Activated naive CD8-positive, alpha-beta T cell treated with anti-CD3 and anti-CD28 coated beads, Interleukin-2, amount 10 ng/mL, durations not matched to agents 7 days and 5 days (primary cell): Measurements from ENCODE around the gene AIM2. TPM values are rescaled to one million over a fixed set of nuclear protein-coding genes. Genes with fewer than 3 reads are reported as not detected.

Source experiments
- ATAC-seq: fragments of 150-1000 bp; cut with Tn5 transposase; one replicate; pipeline ENCODE4 v1.10.0; 2021; ENCODE audit warnings: low read depth, moderate library complexity
- POLR2A ChIA-PET: fragments of 350-600 bp; sonication (Branson Sonifier 250); formaldehyde crosslinking; loops from one replicate; lab custom pipeline; 2021; ENCODE audit warnings: antibody characterized with exemption; lab: Charles Lee
- DNase-seq: peaks from one replicate; pipeline ENCODE4 v3.0.0; 2021
- H3K27ac Mint-ChIP-seq: one replicate; pipeline ENCODE4 v1.8.0; 2022; ENCODE audit warnings: mild to moderate bottlenecking, mixed read lengths
- H3K27me3 Mint-ChIP-seq: one replicate; pipeline ENCODE4 v1.8.0; 2022; ENCODE audit warnings: mild to moderate bottlenecking, moderate library complexity, mixed read lengths
- H3K36me3 Mint-ChIP-seq: one replicate; pipeline ENCODE4 v1.8.0; 2021; ENCODE audit warnings: mild to moderate bottlenecking, mixed read lengths
- H3K4me1 Mint-ChIP-seq: one replicate; pipeline ENCODE4 v1.8.0; 2021; ENCODE audit warnings: mixed read lengths
- H3K4me3 Mint-ChIP-seq: one replicate; pipeline ENCODE4 v1.8.0; 2022; ENCODE audit warnings: mild to moderate bottlenecking, moderate library complexity, mixed read lengths
- H3K9me3 Mint-ChIP-seq: one replicate; pipeline ENCODE4 v1.8.0; 2021; ENCODE audit warnings: mixed read lengths
- total RNA-seq, 2 experiments: library from RNA; stranded (reverse); gene quantifications; one replicate each; pipeline ENCODE4 v1.2.3, GENCODE V29; 2021

AIM2 gene
- total RNA-seq, 2 experiments from 2014 or later: 3.0 to 4.4 TPM

DNA sequence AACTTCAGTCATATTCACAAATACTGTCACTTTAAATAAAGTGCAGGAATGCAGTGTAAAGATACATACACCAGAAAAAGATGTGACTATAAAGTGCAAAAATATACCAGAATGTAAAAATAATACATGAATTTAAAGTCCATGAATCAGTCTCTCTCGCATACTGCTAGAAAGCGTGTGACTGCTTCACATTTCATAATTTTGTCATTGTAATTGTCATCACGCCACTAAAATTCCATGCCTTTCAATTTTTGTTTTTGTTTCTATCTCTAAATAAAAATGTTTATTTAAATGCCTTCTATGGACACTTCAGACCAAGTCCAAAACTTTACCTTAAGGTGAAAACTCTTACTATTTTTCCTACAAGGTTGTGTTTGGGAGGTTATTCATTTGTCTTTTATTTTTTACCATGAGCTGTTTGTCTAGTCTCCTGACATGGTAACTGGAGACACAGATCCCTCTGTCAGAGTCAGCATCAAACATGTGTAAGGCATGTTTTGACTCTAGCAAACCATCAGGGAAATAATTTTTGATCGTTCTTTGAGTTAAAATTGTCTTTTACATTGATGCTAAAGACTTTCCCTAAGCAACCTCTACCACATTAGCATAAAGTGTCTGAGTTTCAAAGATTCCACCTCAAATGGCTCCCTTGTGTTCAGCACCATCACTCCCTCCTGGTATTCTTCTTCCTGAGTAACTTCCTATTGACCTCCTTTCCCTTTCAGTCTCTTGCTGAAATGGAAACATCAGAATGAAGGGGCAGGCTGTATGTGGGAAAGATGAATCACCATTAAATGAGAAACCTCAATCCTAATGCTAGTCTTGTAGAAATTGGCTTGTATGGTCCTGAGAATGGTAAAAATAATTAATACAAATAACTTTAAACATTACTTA is 14.0 kb upstream of the AIM2 start:
- Mint-ChIP-seq H3K27me3 (peaks cover 3% of the 10 kb centered on the region), H3K4me3 (no peak overlapping the region), H3K36me3 (no peaks in the 10 kb centered on the region), H3K4me1 (peaks cover 21% of the 10 kb centered on the region), H3K9me3 (no peaks in the 10 kb centered on the region), H3K27ac (no peak overlapping the region)
- ATAC-seq (no peak), DNase-seq (no peak)
- POLR2A ChIA-PET: interaction anchor here (0.7 kb wide), 1 partner anchor 14 kb away, joined by 3 read pairs; the partner anchor contains the start of gene AIM2

GRCh38 chr1:159089184-159089791 is 12.7 kb upstream of the AIM2 start:
- Mint-ChIP-seq H3K4me1 (peaks cover 21% of the 10 kb centered on the region), H3K36me3 (no peaks in the 10 kb centered on the region), H3K27me3 (peaks cover 3% of the 10 kb centered on the region), H3K9me3 (no peaks in the 10 kb centered on the region), H3K27ac (no peak overlapping the region), H3K4me3 (no peak overlapping the region)
- DNase-seq (no peak), ATAC-seq (no peak)
- POLR2A ChIA-PET: interaction anchor here (0.7 to 0.8 kb wide), 2 partner anchors 12 to 13 kb away, joined by 3 read pairs; partner anchors contain the start of gene AIM2

DNA sequence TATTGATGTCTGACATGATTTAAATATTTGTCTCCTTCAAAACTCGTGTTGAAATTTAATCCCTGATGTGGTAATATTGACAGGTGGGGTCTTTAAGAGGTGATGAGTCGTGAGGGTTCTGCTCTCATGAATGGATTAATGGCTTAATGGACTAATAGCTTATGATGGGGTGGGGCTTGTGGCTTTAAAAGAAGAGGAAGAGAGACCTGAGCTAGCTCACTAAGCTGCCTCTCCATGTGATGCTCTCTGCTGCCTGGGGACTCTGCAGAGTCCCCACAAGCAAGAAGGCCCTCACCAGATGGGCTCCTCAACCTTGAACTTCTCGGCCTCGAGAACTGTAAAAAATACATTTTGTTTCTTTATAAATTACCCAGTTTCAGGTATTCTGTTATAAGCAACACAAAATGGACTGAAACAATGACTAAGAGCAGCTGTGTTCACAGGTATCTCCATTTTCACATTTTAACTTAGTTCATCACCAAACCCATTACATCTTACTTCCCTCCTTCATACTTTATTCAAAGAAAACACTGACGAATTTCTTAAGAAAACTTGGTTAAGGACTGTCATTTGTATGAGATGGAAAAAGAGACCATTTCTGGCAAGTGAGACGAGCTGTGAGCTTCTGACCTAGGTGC is 12.1 kb upstream of the AIM2 start:
- POLR2A ChIA-PET: interaction anchor here (0.8 kb wide), 1 partner anchor 11 kb away, joined by 3 read pairs; no protein-coding TSS in a partner anchor
- Mint-ChIP-seq H3K27ac (no peak overlapping the region), H3K4me1 (peaks cover 23% of the 10 kb centered on the region), H3K27me3 (peaks cover 3% of the 10 kb centered on the region), H3K4me3 (no peak overlapping the region), H3K36me3 (no peaks in the 10 kb centered on the region), H3K9me3 (no peaks in the 10 kb centered on the region)
- ATAC-seq: no peak
- DNase-seq: no peak

GRCh38 chr1:159088050-159088449 is 11.5 kb upstream of the AIM2 start:
- no peak overlapping the region for H3K4me3 Mint-ChIP-seq
- no peaks in the 10 kb centered on the region for H3K9me3 Mint-ChIP-seq
- no peak for DNase-seq
- H3K36me3 Mint-ChIP-seq: no peaks in the 10 kb centered on the region
- no peak for ATAC-seq
- H3K4me1 Mint-ChIP-seq: peaks cover 23% of the 10 kb centered on the region
- H3K27ac Mint-ChIP-seq: no peak overlapping the region
- H3K27me3 Mint-ChIP-seq: peaks cover 5% of the 10 kb centered on the region
- POLR2A ChIA-PET: no interaction called here

- Mint-ChIP-seq H3K4me3 (no peak overlapping the region), H3K27me3 (peaks cover 16% of the 10 kb centered on the region)
- POLR2A ChIA-PET: no interaction called here
Observed at GRCh38 chr1:159084867-159085266, 8.3 kb upstream of the AIM2 start.

GRCh38 chr1:159084152-159084551 is 7.6 kb upstream of the AIM2 start:
- ATAC-seq (no peak), DNase-seq (no peak)
- H3K4me1 Mint-ChIP-seq: peaks cover 7% of the 10 kb centered on the region
- POLR2A ChIA-PET: no interaction called here
- H3K27ac Mint-ChIP-seq: no peak overlapping the region
- H3K36me3 Mint-ChIP-seq: no peaks in the 10 kb centered on the region
- H3K27me3 Mint-ChIP-seq: peaks cover 18% of the 10 kb centered on the region
- no peaks in the 10 kb centered on the region for H3K9me3 Mint-ChIP-seq
- no peak overlapping the region for H3K4me3 Mint-ChIP-seq

More at GRCh38 chr1:159084867-159085266, 8.3 kb upstream of the AIM2 start:
- ATAC-seq (no peak), DNase-seq (no peak)
- Mint-ChIP-seq H3K4me1 (peaks cover 7% of the 10 kb centered on the region), H3K9me3 (no peaks in the 10 kb centered on the region), H3K36me3 (no peaks in the 10 kb centered on the region), H3K27ac (no peak overlapping the region)

DNA sequence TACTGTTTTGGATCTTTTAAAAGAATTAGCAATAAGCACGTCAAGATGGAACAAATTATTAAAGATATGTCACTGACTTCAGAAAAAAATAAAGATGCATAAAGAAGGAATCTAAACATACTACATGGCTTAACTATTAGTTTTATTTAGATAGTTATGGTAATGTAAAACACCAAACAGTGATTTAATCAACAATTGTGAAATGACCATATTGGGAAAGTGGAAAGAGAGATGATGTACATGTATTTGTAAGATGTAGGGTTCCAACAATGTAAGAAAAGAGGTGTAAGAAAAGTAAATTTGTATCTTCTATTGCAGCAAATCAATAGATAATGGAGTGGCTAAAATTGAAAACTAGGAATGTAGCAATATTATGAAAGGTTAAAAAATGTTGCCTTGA is 6.4 kb upstream of the AIM2 start:
- POLR2A ChIA-PET: no interaction called here
- H3K36me3 Mint-ChIP-seq: no peaks in the 10 kb centered on the region
- H3K27me3 Mint-ChIP-seq: peaks cover 18% of the 10 kb centered on the region
- DNase-seq (no peak), ATAC-seq (no peak)
- no peak overlapping the region for H3K4me3 Mint-ChIP-seq
- H3K9me3 Mint-ChIP-seq: no peaks in the 10 kb centered on the region
- H3K4me1 Mint-ChIP-seq: peaks cover 4% of the 10 kb centered on the region
- no peak overlapping the region for H3K27ac Mint-ChIP-seq

DNA sequence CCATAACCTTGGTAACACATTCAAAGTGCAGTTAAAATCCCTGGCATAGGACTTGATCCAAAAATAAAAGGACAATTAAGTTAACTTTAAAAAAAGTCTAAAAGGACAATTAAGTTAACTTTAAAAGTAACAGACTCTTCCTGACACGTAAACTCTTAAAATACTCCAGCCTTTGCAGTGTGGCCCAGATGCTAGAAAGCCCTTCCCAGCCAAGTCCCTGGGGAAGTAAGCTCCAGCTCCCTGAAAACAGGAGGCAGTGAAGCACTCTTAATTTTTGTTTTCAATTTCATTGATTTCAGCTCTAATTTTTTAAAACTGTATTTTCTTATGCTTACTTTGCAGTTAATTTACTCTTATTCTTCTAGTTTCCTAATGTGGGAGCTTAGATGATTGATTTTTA is 5.1 kb upstream of the AIM2 start:
- Mint-ChIP-seq H3K27me3 (peaks cover 18% of the 10 kb centered on the region), H3K36me3 (no peaks in the 10 kb centered on the region), H3K27ac (no peak overlapping the region), H3K4me3 (no peak overlapping the region), H3K4me1 (peaks cover 9% of the 10 kb centered on the region), H3K9me3 (no peaks in the 10 kb centered on the region)
- no peak for DNase-seq
- no peak for ATAC-seq
- POLR2A ChIA-PET: no interaction called here

DNA sequence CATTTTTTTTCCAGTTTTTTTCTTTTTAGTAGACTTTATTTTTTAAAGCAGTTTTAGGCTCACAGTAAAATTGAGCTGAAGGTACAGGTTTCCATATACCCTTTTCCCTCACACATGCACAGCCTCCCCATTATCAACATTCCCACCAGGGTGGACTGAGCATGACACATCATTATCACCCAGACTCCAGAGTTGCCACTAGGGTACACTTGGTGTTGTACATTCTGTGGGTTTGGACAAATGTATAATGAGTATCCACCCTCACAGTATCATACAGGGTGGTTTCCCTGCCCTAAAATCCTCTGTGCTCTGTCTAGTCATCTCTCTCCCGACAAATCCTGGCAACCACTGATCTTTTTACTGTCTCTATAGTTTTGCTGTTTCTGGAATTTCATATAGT is 3.0 kb upstream of the AIM2 start:
- H3K27me3 Mint-ChIP-seq: peaks cover 18% of the 10 kb centered on the region
- ATAC-seq (no peak), DNase-seq (no peak)
- peaks cover 11% of the 10 kb centered on the region for H3K4me1 Mint-ChIP-seq
- no peak overlapping the region for H3K4me3 Mint-ChIP-seq
- POLR2A ChIA-PET: no interaction called here
- H3K36me3 Mint-ChIP-seq: no peaks in the 10 kb centered on the region
- H3K27ac Mint-ChIP-seq: no peak overlapping the region
- no peaks in the 10 kb centered on the region for H3K9me3 Mint-ChIP-seq

GRCh38 chr1:159077120-159077961 is 775 bp upstream of the AIM2 start:
- peaks cover 13% of the 10 kb centered on the region for H3K27me3 Mint-ChIP-seq
- H3K36me3 Mint-ChIP-seq: no peaks in the 10 kb centered on the region
- H3K4me3 Mint-ChIP-seq: peak overlapping the region; percentile 76
- ATAC-seq (peak; percentile 88), DNase-seq (peak; percentile 82)
- no peaks in the 10 kb centered on the region for H3K9me3 Mint-ChIP-seq
- H3K27ac Mint-ChIP-seq: peak overlapping the region; percentile 91
- POLR2A ChIA-PET: interaction anchor here (0.9 to 1.5 kb wide), 4 partner anchors 9 to 68 kb away, joined by 3 to 19 read pairs (median 4); partner anchors contain the start of gene IFI16
- peaks cover 9% of the 10 kb centered on the region for H3K4me1 Mint-ChIP-seq

- H3K27me3 Mint-ChIP-seq: no peaks in the 10 kb centered on the region
- H3K27ac Mint-ChIP-seq: no peak overlapping the region
- H3K36me3 Mint-ChIP-seq: no peaks in the 10 kb centered on the region
- DNase-seq: no peak
- POLR2A ChIA-PET: interaction anchor here (1.6 kb wide), 1 partner anchor 64 kb away, joined by 3 read pairs; no protein-coding TSS in a partner anchor
- H3K9me3 Mint-ChIP-seq: no peaks in the 10 kb centered on the region
- H3K4me1 Mint-ChIP-seq: peaks cover 18% of the 10 kb centered on the region
- no peak for ATAC-seq
- no peak overlapping the region for H3K4me3 Mint-ChIP-seq
Observed at GRCh38 chr1:159071970-159072582, 4.5 kb downstream of the AIM2 start.

DNA sequence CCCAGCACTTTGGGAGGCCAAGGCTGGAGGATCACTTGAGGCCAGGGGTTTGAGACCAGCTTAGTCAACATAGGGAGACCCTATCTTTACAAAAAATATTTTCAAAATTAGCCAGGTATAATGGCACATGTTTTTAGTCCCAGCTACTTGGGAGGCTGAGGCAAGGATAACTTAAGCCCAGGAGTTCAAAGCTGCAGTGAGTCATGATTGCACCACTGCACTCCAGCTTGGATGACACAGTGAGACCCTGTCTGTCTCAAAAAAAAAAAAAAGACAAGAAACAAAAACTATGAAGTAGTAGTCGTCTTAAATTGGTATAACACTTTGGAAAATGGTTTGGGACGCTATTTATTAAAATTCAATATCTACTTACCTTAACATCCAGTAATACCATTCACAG is 7.7 kb downstream of the AIM2 start:
- Mint-ChIP-seq H3K9me3 (no peaks in the 10 kb centered on the region), H3K27me3 (peaks cover 1% of the 10 kb centered on the region), H3K4me3 (no peak overlapping the region), H3K36me3 (peaks cover 2% of the 10 kb centered on the region), H3K4me1 (peaks cover 15% of the 10 kb centered on the region), H3K27ac (no peak overlapping the region)
- DNase-seq: no peak
- POLR2A ChIA-PET: interaction anchor here (1.7 to 2.0 kb wide), 3 partner anchors 8 to 61 kb away, joined by 5 to 20 read pairs (median 6); partner anchors contain the start of genes AIM2 and IFI16
- ATAC-seq: no peak
